ENCODE data around the gene ZRANB3. TPM values are rescaled to one million over a fixed set of nuclear protein-coding genes. Genes with fewer than 3 reads are reported as not detected.

ZRANB3 gene
- total RNA-seq, 1 donor from 2014 or later, result 18.6 TPM

DNA sequence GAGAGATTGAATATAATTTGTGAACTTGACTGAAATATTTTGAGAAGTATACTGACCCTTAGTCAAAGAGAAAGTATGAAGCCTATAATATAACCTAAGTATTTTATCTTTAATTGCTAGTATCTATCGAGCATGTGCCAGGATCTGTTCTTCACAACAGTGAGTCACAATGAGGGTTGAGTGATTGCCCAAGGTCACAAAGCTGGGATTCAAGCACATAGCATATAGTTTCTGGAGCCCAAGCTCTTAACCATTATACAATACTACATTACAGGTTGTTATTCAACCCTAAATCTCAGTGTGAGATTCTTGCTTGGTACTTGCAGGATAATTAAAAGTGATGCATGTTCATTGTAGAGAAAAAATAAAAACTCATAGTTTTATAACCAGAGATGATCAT, 381.8 kb downstream of the ZRANB3 start:
- no peak for TF ChIP-seq CTCF (conservative IDR thresholded peaks at IDR 0.05)

DNA sequence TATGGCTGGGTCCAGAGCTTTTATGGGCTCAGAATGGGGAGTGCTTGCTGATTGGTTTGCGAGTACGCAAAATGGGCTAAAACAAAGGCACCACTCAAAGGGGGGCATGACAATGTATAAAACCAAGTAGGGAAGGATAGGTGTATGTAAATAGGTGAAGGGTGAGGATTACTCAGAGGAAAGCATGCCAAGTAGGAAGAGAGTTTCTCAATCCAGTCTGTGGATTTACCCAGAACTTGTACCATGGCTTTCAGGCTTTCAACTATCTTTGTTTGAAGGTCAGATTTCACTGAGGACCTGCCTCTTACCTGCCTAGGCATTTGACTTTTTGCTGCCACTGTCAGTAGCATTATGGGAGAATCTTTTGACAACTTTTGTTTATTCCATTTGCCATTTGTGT, 386.7 kb downstream of the ZRANB3 start:
- Mint-ChIP-seq H3K27me3 (ENCODE audit: low read depth) (no peaks in the 10 kb centered on the region), H3K9me3 (peaks cover 19% of the 10 kb centered on the region), H3K36me3 (ENCODE audit: low read depth) (peaks cover 47% of the 10 kb centered on the region), H3K4me3 (no peak overlapping the region), H3K4me1 (no peaks in the 10 kb centered on the region), H3K27ac (ENCODE audit: unreplicated experiment) (no peak overlapping the region)
- TF ChIP-seq CTCF (conservative IDR thresholded peaks at IDR 0.05), result no peak
- no peak for DNase-seq (ENCODE audit: low read depth, low spot score)

More for the DNA sequence above, 381.8 kb downstream of the ZRANB3 start:
- Mint-ChIP-seq H3K36me3 (ENCODE audit: low read depth) (peaks cover 26% of the 10 kb centered on the region), H3K4me1 (peaks cover 11% of the 10 kb centered on the region), H3K4me3 (no peak overlapping the region), H3K9me3 (peaks cover under 1% of the 10 kb centered on the region), H3K27me3 (ENCODE audit: low read depth) (no peaks in the 10 kb centered on the region), H3K27ac (ENCODE audit: unreplicated experiment) (no peak overlapping the region)
- DNase-seq (ENCODE audit: low read depth, low spot score), result no peak

- no peak for TF ChIP-seq CTCF (conservative IDR thresholded peaks at IDR 0.05)
- Mint-ChIP-seq H3K36me3 (ENCODE audit: low read depth) (peaks cover 41% of the 10 kb centered on the region), H3K4me3 (no peak overlapping the region), H3K9me3 (peaks cover 19% of the 10 kb centered on the region), H3K27me3 (ENCODE audit: low read depth) (no peaks in the 10 kb centered on the region), H3K4me1 (no peaks in the 10 kb centered on the region), H3K27ac (ENCODE audit: unreplicated experiment) (no peak overlapping the region)
- no peak for DNase-seq (ENCODE audit: low read depth, low spot score)
Observed at GRCh38 chr2:135142323-135142722, 388.7 kb downstream of the ZRANB3 start.

DNA sequence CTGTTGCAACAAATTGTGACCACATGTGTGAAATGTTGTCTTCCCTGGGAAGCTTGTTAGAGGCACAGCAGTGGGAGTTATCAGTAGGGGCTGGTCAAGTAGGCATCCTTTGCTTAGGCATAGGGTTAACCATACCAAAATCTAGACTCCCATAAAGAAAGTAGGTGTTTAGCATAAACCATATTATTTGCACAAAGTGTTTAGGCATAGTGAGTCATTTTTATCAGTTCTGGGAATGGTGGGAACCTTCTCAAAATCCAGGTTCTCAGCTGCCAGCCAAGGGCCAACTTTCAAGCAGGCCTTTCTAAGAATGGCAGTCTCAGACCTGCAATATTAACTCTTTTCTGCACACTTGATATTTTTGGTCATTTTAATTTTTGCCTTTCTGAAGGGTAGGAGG, 390.4 kb downstream of the ZRANB3 start:
- Mint-ChIP-seq H3K4me1 (no peaks in the 10 kb centered on the region), H3K4me3 (no peak overlapping the region), H3K36me3 (ENCODE audit: low read depth) (peaks cover 50% of the 10 kb centered on the region), H3K9me3 (peaks cover 19% of the 10 kb centered on the region), H3K27me3 (ENCODE audit: low read depth) (no peaks in the 10 kb centered on the region), H3K27ac (ENCODE audit: unreplicated experiment) (no peak overlapping the region)
- no peak for TF ChIP-seq CTCF (conservative IDR thresholded peaks at IDR 0.05)
- no peak for DNase-seq (ENCODE audit: low read depth, low spot score)

- Mint-ChIP-seq H3K27ac (ENCODE audit: unreplicated experiment) (no peak overlapping the region), H3K36me3 (ENCODE audit: low read depth) (peaks cover 37% of the 10 kb centered on the region), H3K27me3 (ENCODE audit: low read depth) (no peaks in the 10 kb centered on the region), H3K9me3 (no peaks in the 10 kb centered on the region), H3K4me1 (no peaks in the 10 kb centered on the region), H3K4me3 (no peak overlapping the region)
- no peak for TF ChIP-seq CTCF (conservative IDR thresholded peaks at IDR 0.05)
- no peak for DNase-seq (ENCODE audit: low read depth, low spot score)
Observed at GRCh38 chr2:135132314-135132713, 398.7 kb downstream of the ZRANB3 start.

DNA sequence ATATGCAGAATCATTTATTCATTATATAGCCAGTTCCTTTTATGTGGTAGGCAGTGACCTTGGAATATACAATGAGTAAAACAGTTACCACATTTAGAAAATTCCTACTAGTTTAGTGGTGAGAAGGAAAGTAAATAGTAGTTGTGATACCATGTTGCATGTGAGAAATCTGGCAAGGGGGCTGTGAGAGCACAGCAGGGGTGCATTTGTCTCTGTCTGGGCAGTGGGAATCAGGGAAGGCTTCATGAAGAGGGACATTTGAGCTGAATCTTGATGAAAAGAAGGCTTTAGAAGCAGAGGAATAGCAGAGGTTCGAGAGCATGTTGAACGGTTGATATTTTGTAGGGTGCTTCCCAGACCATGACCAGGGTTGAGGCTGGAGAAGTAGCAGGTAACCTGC, 400.3 kb downstream of the ZRANB3 start:
- DNase-seq (ENCODE audit: low read depth, low spot score), result no peak
- Mint-ChIP-seq H3K9me3 (no peaks in the 10 kb centered on the region), H3K4me3 (no peak overlapping the region), H3K27ac (ENCODE audit: unreplicated experiment) (no peak overlapping the region), H3K27me3 (ENCODE audit: low read depth) (no peaks in the 10 kb centered on the region), H3K36me3 (ENCODE audit: low read depth) (peaks cover 30% of the 10 kb centered on the region), H3K4me1 (no peaks in the 10 kb centered on the region)
- TF ChIP-seq CTCF (conservative IDR thresholded peaks at IDR 0.05), result no peak
